ENCODE data around the gene DDX20. TPM values are rescaled to one million over a fixed set of nuclear protein-coding genes. Genes with fewer than 3 reads are reported as not detected.

Gene DDX20
- total and polyA plus RNA-seq, 2 donors, result 10.9 to 17.8 TPM

GRCh38 chr1:111801071-111801850 lies 45.6 kb downstream of the DDX20 start:
- Histone ChIP-seq H3K27me3 (ENCODE audit: control insufficient read depth in 2 of 2, insufficient read depth in 1 of 2, low read length in 1 of 2) (peaks cover 0 to 4% of the 10 kb centered on the region in 2 donors), H3K4me3 (ENCODE audit: low read length in 2 of 2) (no peak overlapping the region), H3K27ac (ENCODE audit: low read depth in 1 of 2, low read length in 1 of 2) (no peak overlapping the region), H3K4me1 (ENCODE audit: control insufficient read depth in 2 of 2, insufficient read depth in 2 of 2, low read length in 2 of 2) (no peaks in the 10 kb centered on the region), H3K9me3 (ENCODE audit: control insufficient read depth in 2 of 2, insufficient read depth in 1 of 2, low read length in 1 of 2) (no peaks in the 10 kb centered on the region), H3K36me3 (ENCODE audit: control insufficient read depth in 2 of 2, insufficient read depth in 2 of 2, low read length in 1 of 2) (no peaks in the 10 kb centered on the region)
- 88% methylated on average over 13 of the region's 13 CpGs for WGBS
- DNase-seq (ENCODE audit: low read depth in 6 of 9, low spot score in 9 of 9), result no peak

- WGBS, result 92% methylated on average over 6 of the region's 6 CpGs
- H3K27ac ChIP-seq (ENCODE audit: low read depth in 1 of 2, low read length in 1 of 2), result no peak overlapping the region
- no peak for DNase-seq (ENCODE audit: low read depth in 6 of 9, low spot score in 9 of 9)
- H3K36me3 ChIP-seq (ENCODE audit: control insufficient read depth in 2 of 2, insufficient read depth in 2 of 2, low read length in 1 of 2), result no peaks in the 10 kb centered on the region
- H3K9me3 ChIP-seq (ENCODE audit: control insufficient read depth in 2 of 2, insufficient read depth in 1 of 2, low read length in 1 of 2), result no peaks in the 10 kb centered on the region
- peaks cover 0 to 4% of the 10 kb centered on the region in 2 donors for H3K27me3 ChIP-seq (ENCODE audit: control insufficient read depth in 2 of 2, insufficient read depth in 1 of 2, low read length in 1 of 2)
- H3K4me3 ChIP-seq (ENCODE audit: low read length in 2 of 2), result no peak overlapping the region
- no peaks in the 10 kb centered on the region for H3K4me1 ChIP-seq (ENCODE audit: control insufficient read depth in 2 of 2, insufficient read depth in 2 of 2, low read length in 2 of 2)
These were observed 46.4 kb downstream of the DDX20 start for GRCh38 chr1:111802110-111802509.

- WGBS, result 98% methylated on average over 5 of the region's 5 CpGs
- Histone ChIP-seq H3K4me3 (ENCODE audit: low read length in 2 of 2) (no peak overlapping the region), H3K36me3 (ENCODE audit: control insufficient read depth in 2 of 2, insufficient read depth in 2 of 2, low read length in 1 of 2) (no peaks in the 10 kb centered on the region), H3K9me3 (ENCODE audit: control insufficient read depth in 2 of 2, insufficient read depth in 1 of 2, low read length in 1 of 2) (no peaks in the 10 kb centered on the region), H3K27me3 (ENCODE audit: control insufficient read depth in 2 of 2, insufficient read depth in 1 of 2, low read length in 1 of 2) (peaks cover 0 to 4% of the 10 kb centered on the region in 2 donors), H3K27ac (ENCODE audit: low read depth in 1 of 2, low read length in 1 of 2) (no peak overlapping the region), H3K4me1 (ENCODE audit: control insufficient read depth in 2 of 2, insufficient read depth in 2 of 2, low read length in 2 of 2) (no peaks in the 10 kb centered on the region)
- DNase-seq (ENCODE audit: low read depth in 6 of 9, low spot score in 9 of 9), result no peak
These were observed 47.3 kb downstream of the DDX20 start for GRCh38 chr1:111802984-111803383.

GRCh38 chr1:111803951-111804350 lies 48.2 kb downstream of the DDX20 start:
- 96% methylated on average over 5 of the region's 5 CpGs for WGBS
- no peak overlapping the region for H3K27ac ChIP-seq (ENCODE audit: low read depth in 1 of 2, low read length in 1 of 2)
- no peaks in the 10 kb centered on the region for H3K9me3 ChIP-seq (ENCODE audit: control insufficient read depth in 2 of 2, insufficient read depth in 1 of 2, low read length in 1 of 2)
- no peaks in the 10 kb centered on the region for H3K36me3 ChIP-seq (ENCODE audit: control insufficient read depth in 2 of 2, insufficient read depth in 2 of 2, low read length in 1 of 2)
- no peak overlapping the region for H3K4me3 ChIP-seq (ENCODE audit: low read length in 2 of 2)
- no peak for DNase-seq (ENCODE audit: low read depth in 6 of 9, low spot score in 9 of 9)
- peaks cover 0 to 4% of the 10 kb centered on the region in 2 donors for H3K27me3 ChIP-seq (ENCODE audit: control insufficient read depth in 2 of 2, insufficient read depth in 1 of 2, low read length in 1 of 2)
- no peaks in the 10 kb centered on the region for H3K4me1 ChIP-seq (ENCODE audit: control insufficient read depth in 2 of 2, insufficient read depth in 2 of 2, low read length in 2 of 2)

- DNase-seq (ENCODE audit: low read depth in 6 of 9, low spot score in 9 of 9), result no peak
- Histone ChIP-seq H3K36me3 (ENCODE audit: control insufficient read depth in 2 of 2, insufficient read depth in 2 of 2, low read length in 1 of 2) (no peaks in the 10 kb centered on the region), H3K4me3 (ENCODE audit: low read length in 2 of 2) (no peak overlapping the region), H3K9me3 (ENCODE audit: control insufficient read depth in 2 of 2, insufficient read depth in 1 of 2, low read length in 1 of 2) (no peaks in the 10 kb centered on the region), H3K4me1 (ENCODE audit: control insufficient read depth in 2 of 2, insufficient read depth in 2 of 2, low read length in 2 of 2) (no peaks in the 10 kb centered on the region), H3K27me3 (ENCODE audit: control insufficient read depth in 2 of 2, insufficient read depth in 1 of 2, low read length in 1 of 2) (peaks cover 0 to 4% of the 10 kb centered on the region in 2 donors), H3K27ac (ENCODE audit: low read depth in 1 of 2, low read length in 1 of 2) (no peak overlapping the region)
- WGBS, result 93% methylated on average over 11 of the region's 11 CpGs
These were observed 49.1 kb downstream of the DDX20 start for GRCh38 chr1:111804776-111805175.

GRCh38 chr1:111805251-111805650 lies 49.5 kb downstream of the DDX20 start:
- WGBS, result 96% methylated on average over 2 of the region's 2 CpGs
- no peak for DNase-seq (ENCODE audit: low read depth in 6 of 9, low spot score in 9 of 9)

GRCh38 chr1:111811891-111812290 lies 56.2 kb downstream of the DDX20 start:
- Histone ChIP-seq H3K4me1 (ENCODE audit: control insufficient read depth in 2 of 2, insufficient read depth in 2 of 2, low read length in 2 of 2) (no peaks in the 10 kb centered on the region), H3K27ac (ENCODE audit: low read depth in 1 of 2, low read length in 1 of 2) (no peak overlapping the region), H3K4me3 (ENCODE audit: low read length in 2 of 2) (no peak overlapping the region), H3K9me3 (ENCODE audit: control insufficient read depth in 2 of 2, insufficient read depth in 1 of 2, low read length in 1 of 2) (no peaks in the 10 kb centered on the region), H3K27me3 (ENCODE audit: control insufficient read depth in 2 of 2, insufficient read depth in 1 of 2, low read length in 1 of 2) (peaks cover 0 to 2% of the 10 kb centered on the region in 2 donors), H3K36me3 (ENCODE audit: control insufficient read depth in 2 of 2, insufficient read depth in 2 of 2, low read length in 1 of 2) (no peaks in the 10 kb centered on the region)
- DNase-seq (ENCODE audit: low read depth in 6 of 9, low spot score in 9 of 9), result no peak
- 85% methylated on average over 10 of the region's 10 CpGs for WGBS

More at GRCh38 chr1:111805251-111805650, 49.5 kb downstream of the DDX20 start:
- Histone ChIP-seq H3K9me3 (ENCODE audit: control insufficient read depth in 2 of 2, insufficient read depth in 1 of 2, low read length in 1 of 2) (no peaks in the 10 kb centered on the region), H3K27me3 (ENCODE audit: control insufficient read depth in 2 of 2, insufficient read depth in 1 of 2, low read length in 1 of 2) (peaks cover 0 to 4% of the 10 kb centered on the region in 2 donors), H3K4me1 (ENCODE audit: control insufficient read depth in 2 of 2, insufficient read depth in 2 of 2, low read length in 2 of 2) (no peaks in the 10 kb centered on the region), H3K27ac (ENCODE audit: low read depth in 1 of 2, low read length in 1 of 2) (no peak overlapping the region), H3K4me3 (ENCODE audit: low read length in 2 of 2) (no peak overlapping the region), H3K36me3 (ENCODE audit: control insufficient read depth in 2 of 2, insufficient read depth in 2 of 2, low read length in 1 of 2) (no peaks in the 10 kb centered on the region)

GRCh38 chr1:111812306-111812705 lies 56.6 kb downstream of the DDX20 start:
- no peak for DNase-seq (ENCODE audit: low read depth in 6 of 9, low spot score in 9 of 9)

GRCh38 chr1:111813440-111814304 lies 58.0 kb downstream of the DDX20 start:
- Histone ChIP-seq H3K9me3 (ENCODE audit: control insufficient read depth in 2 of 2, insufficient read depth in 1 of 2, low read length in 1 of 2) (no peaks in the 10 kb centered on the region), H3K36me3 (ENCODE audit: control insufficient read depth in 2 of 2, insufficient read depth in 2 of 2, low read length in 1 of 2) (no peaks in the 10 kb centered on the region), H3K4me3 (ENCODE audit: low read length in 2 of 2) (no peak overlapping the region), H3K27me3 (ENCODE audit: control insufficient read depth in 2 of 2, insufficient read depth in 1 of 2, low read length in 1 of 2) (peaks cover 0 to 2% of the 10 kb centered on the region in 2 donors), H3K27ac (ENCODE audit: low read depth in 1 of 2, low read length in 1 of 2) (no peak overlapping the region), H3K4me1 (ENCODE audit: control insufficient read depth in 2 of 2, insufficient read depth in 2 of 2, low read length in 2 of 2) (no peaks in the 10 kb centered on the region)
- 68% methylated on average over 16 of the region's 16 CpGs for WGBS
- DNase-seq (ENCODE audit: low read depth in 6 of 9, low spot score in 9 of 9), result no peak

More at GRCh38 chr1:111812306-111812705, 56.6 kb downstream of the DDX20 start:
- Histone ChIP-seq H3K27me3 (ENCODE audit: control insufficient read depth in 2 of 2, insufficient read depth in 1 of 2, low read length in 1 of 2) (peaks cover 0 to 2% of the 10 kb centered on the region in 2 donors), H3K4me3 (ENCODE audit: low read length in 2 of 2) (no peak overlapping the region), H3K27ac (ENCODE audit: low read depth in 1 of 2, low read length in 1 of 2) (no peak overlapping the region), H3K9me3 (ENCODE audit: control insufficient read depth in 2 of 2, insufficient read depth in 1 of 2, low read length in 1 of 2) (no peaks in the 10 kb centered on the region), H3K36me3 (ENCODE audit: control insufficient read depth in 2 of 2, insufficient read depth in 2 of 2, low read length in 1 of 2) (no peaks in the 10 kb centered on the region), H3K4me1 (ENCODE audit: control insufficient read depth in 2 of 2, insufficient read depth in 2 of 2, low read length in 2 of 2) (no peaks in the 10 kb centered on the region)
- 97% methylated on average over 4 of the region's 4 CpGs for WGBS

Measured in thymus (tissue), 11 donors.